CD1c-positive myeloid dendritic cell (primary cell): ENCODE data around the gene CBX7.

Source experiments
- DNase-seq: peaks from one replicate; pipeline ENCODE4 v3.0.0-alpha.2; 2016; ENCODE audit errors: extremely low spot score

CBX7 gene

DNA sequence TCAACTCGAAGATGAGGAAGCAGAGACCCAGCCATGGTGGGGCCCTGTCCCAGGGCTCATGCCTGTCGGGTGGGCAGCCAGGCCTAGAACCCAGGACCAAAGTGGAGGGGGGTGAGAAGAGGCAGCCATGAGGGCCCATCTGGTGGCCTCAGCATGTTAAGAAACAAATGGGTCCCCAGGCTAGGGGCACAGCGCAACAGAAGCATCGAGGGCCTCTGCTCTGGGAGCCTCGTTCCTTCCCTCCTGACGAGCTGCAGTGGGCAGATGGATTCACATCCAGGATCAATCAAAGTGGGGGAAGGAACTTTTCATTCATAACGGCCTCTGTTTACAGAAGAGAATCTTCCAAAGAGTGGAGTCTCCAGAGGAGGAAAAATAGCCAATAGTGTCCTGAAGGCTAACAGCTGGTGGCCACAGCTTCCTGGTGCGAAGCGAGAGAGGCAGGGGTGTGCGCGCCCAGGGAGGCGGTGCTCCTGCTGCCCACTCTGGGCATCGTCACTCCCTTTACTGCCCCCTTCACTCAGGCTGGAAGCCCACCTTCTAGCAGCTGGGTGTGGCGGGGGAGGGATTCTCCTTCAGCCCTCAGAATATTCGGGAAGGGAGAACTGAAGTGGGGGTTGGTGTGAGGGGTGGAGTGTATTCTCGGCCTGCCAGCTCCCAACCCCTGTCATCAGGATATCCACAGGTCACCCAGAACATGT is 4.3 kb downstream of the CBX7 start:
- DNase-seq: no peak

DNA sequence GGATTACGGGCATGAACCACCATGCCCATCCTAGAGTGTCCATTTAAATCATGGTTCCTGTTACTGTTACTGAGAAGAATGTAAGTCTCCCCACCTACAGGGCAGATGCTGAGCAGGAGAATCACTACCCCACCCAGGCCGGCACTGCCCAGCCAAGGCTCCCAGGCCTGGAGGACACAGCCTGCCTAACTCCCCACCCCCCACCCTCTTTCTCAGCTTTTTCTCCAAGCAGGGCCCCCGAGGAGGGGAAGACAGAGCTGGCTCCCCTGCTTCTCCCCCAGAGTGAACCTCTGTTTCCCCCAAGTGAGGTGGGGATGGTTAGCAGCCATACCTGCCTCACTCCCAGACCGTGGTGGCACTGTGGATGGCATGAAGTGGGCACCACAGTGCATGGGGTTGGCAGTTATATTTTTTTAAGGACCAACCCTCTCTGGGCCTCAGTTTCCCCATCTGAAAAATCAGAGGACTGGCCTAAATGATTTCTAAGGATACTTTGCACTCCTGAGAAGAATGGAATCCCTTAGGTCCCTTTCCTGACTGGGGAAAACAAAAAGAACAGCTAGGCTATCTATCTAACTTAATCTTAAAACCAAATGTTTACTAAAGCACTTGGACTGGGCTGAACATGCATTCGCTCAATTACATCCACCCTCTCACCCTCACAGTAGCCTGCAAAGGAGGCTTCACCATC is 5.0 kb downstream of the CBX7 start:
- no peak for DNase-seq

DNA sequence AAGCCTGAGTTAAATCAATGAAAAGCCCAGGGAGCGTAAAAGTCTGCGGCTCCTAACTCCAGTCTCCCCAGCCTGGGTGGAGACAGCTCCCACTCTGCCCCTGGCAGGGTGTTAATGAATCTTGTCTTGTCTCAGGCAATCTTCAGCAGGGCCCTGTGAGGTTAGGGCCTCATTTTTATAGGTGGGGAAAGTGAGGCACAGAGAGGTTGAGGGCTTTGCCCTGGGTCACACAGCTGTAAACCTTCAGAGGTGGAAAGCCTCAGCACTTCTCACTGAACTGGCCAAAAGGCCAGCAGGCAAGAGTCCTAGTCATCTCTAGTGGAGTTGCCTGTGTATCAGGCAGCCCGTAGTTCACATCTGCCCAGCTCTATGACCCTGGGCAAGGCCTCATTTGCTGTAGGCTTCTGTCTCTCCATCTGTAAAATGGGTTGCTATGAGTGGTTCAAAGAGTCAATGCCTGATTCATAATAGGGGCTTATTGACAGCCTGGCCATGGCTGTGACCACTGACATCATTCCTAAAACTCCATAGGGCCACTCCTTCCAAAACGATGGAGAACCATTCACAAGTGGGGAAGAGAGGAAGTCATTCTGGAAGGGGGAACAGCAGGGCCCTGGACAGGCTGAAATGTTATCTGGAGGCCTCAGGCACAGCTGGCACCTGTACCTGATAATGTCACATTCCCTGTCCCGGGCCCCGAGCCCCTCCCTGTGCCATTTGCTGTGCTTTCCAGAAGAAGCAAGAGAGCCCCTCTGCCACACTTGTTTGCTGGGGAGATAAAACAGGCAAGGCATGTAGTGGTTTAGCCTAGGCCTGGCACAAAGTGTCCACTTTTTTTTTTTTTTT is 6.0 kb downstream of the CBX7 start:
- DNase-seq: no peak

DNA sequence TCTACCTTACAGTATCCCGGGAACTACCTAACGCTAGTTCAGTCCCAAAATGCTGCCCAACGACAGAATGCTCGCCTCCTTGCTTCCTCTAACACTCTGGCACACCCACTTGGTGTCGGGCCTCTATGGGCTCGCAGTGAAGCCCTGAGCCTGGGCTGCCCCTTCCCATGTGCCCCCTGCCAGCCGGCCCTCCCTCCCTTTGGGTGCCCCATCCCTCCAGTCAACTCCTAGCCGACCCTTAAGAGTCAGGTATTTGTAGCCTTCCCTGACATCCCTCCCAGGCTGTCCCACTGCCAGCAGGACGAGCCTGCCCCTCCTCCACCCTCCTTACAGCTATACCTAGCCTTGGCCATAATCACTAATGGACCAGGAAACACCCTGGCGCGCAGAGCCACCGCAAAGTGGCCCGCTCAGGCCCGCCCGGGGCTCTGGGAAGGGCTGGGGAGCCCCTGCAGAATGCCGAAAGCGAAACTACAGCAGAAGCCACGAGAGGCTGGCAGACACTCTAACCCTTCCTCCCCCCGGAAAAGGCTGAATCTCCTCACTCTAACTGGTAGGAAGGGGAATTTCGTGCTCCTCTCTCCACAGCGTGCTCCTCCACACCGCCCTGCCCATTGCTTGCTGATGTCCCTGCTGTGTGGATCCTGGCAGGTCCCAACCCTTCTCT is 8.2 kb downstream of the CBX7 start:
- DNase-seq: peak; percentile 56

DNA sequence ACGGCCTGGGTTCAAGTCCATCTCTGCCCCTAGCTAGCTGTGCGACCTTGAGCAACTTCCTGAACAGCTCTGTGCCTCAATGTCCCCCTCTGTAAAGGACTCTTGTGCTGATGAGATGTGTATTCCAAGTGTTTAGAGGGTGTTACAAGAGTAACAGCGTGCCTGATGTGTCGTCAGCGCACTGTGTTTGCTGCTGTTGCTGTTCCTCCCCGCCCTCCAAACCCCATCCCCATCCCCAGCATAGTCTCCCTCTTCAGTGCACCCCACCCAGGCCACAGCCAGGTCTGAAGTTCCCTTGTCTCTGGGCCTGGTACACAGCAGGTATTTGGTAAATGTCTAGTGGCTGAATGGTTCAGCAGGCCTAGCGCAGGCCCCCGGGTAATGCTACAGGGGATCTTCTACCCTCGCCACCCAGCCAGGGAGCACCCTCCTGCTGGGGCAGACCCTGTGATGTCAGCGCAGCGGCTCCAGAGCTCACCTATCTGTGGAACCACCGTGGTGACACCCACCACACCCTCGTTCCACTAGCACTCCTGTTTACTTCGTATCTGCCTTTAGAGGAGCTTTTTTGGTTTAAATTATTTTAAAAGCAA is 10.3 kb downstream of the CBX7 start:
- DNase-seq: no peak

DNA sequence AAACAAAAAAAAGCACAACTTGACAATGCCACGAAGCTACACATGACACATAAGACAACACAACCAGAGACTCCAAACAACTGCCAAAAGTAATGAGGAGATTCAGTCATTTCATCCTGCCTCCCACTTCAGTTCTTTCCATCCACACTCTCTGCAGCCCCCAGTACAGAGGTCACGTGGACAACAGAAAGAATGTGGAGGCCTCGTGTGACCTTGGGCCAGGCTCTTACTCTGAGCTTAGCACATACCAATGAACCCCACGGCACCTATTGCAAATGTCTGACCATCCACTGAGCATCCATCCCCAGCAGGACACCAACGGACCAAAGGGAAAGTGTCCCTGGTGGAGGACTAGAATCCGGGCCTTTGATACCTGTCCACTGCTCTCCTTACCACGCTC is 12.5 kb downstream of the CBX7 start:
- DNase-seq: no peak

DNA sequence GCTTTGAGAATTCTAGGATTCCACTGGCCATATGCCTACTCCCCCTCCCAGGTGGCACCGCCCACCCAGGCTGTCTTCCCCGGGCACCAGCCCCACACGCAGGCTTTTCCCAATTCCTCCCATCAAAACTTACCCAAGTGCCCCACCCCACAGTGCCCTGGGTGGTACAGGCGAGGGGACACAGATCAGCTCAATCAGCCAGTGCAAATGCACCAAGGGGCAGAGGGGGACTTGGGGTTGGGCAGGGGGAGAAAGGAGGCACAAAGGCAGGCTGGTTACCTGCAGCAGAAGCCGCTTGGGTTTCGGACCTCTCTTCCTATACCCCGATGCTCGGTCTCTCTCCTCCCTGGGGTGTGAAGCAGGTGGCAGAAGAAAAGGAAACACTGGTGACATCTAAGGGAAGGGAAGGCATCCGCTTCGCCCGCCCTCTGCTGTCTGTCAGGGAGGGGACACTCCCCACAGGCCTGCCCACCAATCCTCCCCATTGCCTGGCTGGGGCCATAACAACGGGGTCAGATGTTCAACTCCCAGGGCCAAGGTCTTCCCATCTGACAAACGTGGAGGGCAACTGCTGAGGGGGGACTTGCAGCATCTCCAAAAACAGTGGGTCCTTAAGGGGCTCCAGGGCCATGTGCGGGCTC is 14.0 kb downstream of the CBX7 start:
- no peak for DNase-seq

DNA sequence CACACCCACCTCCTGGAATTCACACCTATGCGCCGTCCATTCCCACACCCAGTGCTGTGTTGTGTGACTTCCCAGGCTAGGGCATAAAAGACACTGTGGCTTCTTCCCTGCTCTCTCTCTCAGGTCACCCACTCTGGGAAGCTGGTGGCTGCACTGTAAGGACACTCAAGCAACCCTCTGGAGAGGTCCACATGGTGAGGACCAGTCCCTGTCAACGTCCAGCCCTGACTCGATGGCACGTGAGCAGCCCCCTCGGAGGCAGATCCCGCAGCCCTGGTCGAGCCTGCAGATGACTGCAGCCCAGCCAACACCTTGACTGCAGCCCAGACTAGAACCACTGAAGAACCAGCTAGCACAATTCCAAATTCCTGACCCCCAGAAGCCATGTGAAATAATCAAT is 16.2 kb downstream of the CBX7 start:
- DNase-seq: no peak

DNA sequence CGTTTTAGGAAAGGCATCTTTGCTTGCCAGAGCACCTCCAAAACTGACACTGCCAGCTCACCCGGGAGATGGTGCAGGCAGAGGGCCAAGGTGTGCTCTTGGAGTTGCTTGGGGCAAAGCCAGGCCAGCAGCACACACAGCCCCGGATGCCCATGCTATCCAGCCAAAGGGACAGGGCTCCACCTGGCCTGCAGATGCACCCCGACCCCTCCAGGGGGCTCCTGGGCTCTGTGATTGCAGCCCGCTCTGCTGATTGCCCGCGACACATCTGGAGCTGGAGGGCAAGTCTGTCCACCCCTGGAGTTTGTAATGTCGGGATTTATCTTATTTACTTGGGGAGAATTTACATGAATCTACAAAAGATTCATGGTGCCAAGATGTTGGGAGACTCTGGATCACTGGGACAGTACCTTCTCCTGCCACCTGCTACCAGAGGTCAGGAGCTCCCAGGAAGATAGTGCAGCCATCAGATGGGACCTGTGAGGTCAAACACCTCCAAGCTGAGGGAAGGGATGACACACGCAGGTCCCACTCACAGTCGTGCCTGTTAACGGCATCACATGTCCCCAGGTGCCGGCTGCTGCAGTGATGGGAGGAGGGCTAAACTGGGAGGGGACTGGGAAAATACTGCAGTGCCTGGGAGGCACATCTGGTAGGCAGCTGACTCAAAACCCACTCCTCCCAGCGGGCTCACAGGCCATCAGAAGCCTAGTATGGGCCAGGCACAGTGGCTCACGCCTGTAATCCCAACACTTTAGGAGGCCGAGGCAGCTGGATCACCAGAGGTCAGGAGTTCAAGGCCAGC is 17.2 kb downstream of the CBX7 start:
- DNase-seq: no peak

DNA sequence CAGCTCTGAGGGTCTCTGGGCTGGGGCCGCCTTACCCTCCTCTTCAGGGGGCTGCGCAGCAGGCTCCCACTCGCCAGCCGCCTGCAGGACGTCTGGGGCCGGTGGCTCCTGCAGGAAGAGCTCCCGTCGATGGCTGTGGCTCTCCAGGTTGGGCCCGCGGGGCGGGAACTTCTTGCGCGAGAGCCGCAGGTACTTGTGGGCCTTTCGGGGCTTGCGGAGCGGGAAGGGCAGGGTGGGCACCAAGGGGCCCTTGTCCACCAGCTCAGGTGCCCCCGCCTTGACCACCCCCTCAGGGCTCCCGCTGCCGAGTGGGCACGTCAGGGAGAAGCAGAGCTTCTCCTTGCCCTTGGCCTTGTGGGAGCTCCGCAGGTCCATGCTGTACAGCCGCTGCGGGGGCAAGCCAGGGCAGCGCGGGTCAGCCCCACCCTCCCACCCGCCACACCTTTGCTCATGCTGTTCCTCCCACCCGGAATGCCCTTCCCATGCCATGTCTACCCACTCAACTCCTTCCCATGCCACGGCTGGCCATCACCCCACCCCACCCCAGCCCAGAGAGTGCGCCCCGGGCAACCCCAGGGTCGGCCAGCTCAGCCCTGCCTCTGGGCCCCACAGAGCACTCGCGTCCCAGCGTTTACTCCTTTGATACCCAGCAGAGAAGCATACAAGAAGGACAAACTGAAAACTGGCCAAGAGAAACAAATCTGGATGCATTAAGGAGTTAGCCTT is 18.0 kb downstream of the CBX7 start:
- no peak for DNase-seq

DNA sequence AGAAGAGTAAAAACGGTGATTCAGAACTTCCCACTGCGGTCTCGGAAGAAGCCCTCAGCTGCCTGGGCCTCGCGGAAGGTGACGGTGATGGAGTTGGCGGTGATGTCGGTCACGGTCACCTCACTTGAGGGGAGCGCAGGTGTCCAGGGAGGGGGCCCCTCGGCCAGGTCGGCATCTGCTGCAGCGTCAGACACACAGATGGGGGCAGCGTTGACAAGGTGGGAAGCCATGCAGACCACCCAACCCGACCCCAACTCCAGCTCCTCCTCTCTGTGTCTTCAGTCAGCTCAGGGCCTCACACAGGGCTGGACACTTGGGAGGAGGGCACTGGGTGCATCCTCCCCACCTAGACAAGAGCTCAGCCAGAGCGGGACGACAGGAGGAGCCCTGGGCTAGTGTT is 18.6 kb downstream of the CBX7 start:
- DNase-seq: no peak

DNA sequence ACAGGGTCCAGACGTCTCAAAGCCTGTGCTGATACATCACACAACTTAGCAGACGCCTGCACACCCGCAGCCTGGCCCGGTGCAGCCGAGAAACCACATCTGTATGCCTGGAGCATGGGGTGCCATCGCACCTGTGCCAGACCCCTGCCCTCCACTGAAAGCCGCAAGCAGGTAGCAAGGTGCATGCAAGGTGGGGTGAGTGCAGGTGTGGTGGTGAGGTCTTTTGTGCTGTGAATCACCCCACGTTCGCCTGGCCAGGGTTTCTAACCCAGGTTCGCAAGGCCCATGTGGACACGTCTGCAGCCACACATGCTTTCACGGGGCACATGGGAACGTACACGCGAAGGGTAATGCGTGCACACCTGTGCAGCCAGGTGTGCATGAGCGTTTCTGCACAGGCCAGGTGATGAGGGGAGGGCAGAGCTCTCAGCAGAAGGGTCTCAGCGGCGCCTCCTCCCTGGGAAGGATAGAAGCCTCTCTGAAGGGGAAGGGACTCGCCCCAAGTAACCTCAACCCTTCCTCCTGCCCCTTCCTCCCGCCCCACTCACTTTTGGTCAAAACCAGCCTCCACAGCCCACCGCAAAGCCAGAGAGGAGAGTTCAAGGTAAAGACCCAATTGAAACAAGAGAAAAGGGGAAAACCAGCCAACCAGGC is 19.5 kb downstream of the CBX7 start:
- DNase-seq: no peak

DNA sequence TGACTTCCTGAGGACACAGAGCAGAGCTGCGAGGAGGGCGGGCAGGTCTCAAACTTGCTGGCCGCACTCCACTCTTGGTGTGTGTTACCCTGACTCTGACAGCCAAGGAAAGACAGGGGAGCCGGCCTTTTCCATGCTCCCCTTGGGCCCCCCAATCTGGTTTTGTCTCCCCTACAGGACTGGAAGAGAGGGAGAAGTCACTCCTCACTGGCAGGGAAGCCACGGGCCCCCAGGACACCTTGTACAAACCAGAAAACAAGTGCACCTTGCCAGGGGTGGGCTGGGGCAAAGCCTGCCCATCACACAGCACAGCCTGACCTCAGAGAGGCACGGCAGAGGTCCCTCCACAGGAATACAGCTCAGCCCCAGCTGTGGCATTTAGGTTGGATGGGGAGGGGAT is 20.2 kb downstream of the CBX7 start:
- no peak for DNase-seq

DNA sequence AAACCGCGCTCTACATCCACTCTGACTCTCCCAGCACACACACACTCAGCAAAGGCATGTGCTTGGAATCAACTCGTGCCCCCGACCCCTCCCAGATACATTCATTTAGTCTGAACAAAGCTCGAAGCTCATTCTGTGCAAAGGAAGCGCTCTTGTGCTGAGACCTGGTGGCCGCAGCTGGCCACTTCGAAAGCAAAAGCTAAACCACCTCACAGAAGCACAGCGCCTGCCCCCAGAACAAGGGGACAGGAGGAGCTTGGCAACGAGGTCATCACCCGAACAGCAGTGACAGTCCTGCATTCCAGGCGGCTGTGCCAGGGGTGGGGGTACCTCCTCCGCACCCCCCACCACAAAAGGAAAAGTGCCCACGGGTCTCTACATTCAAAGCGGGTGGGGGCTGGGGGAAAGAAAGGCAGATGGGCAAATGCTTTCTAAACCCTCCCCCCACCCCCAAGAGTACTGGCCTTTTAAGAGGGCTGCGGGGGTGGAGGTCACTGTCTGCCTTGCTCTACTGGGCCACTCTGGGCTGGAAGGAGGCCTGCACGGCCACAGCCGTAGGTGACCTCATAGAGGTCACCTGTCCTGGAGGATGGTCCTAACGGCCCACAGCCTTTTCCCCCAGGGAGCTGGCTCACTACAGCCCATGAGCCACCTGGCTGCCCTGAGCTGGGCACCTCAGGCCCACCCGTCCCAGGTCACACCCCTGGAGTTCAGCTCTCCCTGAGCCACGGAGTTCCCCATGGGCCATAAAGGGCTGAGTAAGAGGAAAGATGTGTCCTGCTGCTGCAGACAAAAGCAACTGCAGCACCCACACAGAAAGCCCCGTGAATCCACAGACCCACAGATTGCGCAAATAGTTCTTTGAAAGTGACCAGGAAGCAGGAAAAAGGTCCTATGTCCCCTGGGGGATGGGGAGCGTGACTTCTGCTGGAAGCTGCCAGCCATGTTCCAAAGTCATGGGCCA is 21.3 kb downstream of the CBX7 start:
- DNase-seq: peak; percentile 82

DNA sequence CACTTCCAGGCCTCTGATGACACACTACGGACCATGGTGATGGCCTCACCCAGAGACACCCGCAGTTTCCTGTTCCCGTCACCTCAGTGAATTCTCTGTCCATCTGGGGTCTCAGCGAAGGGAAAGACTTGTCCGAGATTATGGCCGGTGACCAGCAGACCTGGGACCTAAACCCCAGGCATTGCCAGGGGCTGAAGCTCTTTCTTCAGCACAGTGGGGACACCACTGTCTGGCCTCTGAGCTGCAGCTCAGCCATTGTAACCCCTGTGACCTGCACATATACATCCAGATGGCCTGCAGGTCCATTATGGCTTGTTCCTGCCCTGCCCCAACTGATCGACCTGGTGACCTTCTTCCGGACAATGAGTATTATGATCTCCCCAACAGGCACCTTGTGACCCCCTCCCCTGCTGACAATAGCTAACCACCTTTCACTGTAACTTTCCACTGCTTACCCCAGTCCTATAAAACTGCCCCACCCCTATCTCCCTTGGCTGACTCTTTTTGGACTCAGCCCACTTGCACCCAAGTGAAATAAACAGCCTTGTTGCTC is 22.3 kb downstream of the CBX7 start:
- DNase-seq: no peak

DNA sequence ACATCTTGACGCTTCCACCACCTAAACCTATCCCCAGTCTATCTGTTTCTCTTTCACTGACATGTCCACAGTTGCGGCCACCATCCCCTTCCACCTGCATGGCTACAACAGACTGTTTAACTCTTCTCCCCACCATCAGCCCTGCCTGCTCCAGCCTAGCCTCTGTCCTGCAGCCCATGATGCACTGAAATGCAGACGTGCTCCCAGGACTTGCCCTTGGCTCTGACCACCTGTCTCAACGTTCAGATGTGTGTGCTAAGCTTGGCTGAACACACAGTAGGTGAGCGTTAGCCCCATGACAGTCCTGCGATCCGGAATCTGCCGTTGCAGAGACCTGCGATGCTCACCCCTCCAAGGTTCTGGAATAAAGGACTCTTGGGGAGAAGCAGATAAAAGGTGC is 22.7 kb downstream of the CBX7 start:
- DNase-seq: no peak

DNA sequence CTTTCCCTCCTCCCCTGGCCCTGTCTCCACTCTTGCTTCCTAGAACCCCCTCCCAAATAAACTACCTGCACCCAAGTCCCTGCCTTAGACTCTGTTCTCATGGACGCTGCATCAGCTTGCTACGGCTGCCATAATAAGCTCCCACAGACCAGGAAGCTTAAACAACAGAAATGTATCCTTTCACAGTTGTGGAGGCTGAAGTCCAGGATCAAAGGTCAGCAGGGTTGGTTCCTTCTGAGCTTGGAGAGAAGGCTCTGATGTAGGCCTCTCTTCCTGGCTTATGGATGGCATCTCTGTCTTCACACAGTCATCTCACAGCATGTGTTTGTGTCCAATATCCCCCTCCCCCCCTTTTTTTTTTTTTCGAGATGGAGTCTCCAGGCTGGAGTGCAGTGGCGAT is 23.4 kb downstream of the CBX7 start:
- no peak for DNase-seq

DNA sequence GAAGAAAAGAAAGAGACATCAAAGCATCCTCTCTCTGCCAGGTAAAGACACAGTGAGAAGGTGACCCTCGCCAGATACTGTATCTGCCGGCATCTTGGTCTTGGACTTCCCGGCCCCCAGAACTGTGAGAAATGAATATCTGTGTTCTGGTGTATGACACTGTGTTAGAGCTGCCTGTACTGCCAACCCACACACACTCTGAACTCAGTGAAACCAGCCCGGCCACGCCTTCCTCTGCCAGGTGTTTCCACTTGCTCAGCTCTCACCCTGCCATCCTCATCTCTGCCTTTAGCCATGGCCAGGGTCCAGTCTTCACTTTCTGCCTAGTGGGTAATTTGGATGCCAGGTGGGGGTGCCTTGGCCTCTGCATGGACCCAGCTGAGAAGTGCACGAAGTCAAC is 24.0 kb downstream of the CBX7 start:
- no peak for DNase-seq
